Stimulated activated CD4-positive, alpha-beta T cell treated with anti-CD3 and anti-CD28 coated beads, TNF-alpha, amount 100 ng/mL, for 1 hour (primary cell): Measurements from ENCODE around the gene FEM1A.
"Not testable (repeated sequence)": the region's sequence is repeated elsewhere in the genome, so short reads cannot be mapped to it uniquely, and the experiment has no call there.

ENCODE experiments used
- DNase-seq, 3 donors: peaks; one replicate each; pipeline ENCODE4 v3.0.0-alpha.2; 2020; ENCODE audit warnings: low read depth in 3 of 3, low spot score in 1 of 3

Gene FEM1A, protein sequence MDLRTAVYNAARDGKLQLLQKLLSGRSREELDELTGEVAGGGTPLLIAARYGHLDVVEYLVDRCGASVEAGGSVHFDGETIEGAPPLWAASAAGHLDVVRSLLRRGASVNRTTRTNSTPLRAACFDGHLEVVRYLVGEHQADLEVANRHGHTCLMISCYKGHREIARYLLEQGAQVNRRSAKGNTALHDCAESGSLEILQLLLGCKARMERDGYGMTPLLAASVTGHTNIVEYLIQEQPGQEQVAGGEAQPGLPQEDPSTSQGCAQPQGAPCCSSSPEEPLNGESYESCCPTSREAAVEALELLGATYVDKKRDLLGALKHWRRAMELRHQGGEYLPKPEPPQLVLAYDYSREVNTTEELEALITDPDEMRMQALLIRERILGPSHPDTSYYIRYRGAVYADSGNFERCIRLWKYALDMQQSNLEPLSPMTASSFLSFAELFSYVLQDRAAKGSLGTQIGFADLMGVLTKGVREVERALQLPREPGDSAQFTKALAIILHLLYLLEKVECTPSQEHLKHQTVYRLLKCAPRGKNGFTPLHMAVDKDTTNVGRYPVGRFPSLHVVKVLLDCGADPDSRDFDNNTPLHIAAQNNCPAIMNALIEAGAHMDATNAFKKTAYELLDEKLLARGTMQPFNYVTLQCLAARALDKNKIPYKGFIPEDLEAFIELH

DNA sequence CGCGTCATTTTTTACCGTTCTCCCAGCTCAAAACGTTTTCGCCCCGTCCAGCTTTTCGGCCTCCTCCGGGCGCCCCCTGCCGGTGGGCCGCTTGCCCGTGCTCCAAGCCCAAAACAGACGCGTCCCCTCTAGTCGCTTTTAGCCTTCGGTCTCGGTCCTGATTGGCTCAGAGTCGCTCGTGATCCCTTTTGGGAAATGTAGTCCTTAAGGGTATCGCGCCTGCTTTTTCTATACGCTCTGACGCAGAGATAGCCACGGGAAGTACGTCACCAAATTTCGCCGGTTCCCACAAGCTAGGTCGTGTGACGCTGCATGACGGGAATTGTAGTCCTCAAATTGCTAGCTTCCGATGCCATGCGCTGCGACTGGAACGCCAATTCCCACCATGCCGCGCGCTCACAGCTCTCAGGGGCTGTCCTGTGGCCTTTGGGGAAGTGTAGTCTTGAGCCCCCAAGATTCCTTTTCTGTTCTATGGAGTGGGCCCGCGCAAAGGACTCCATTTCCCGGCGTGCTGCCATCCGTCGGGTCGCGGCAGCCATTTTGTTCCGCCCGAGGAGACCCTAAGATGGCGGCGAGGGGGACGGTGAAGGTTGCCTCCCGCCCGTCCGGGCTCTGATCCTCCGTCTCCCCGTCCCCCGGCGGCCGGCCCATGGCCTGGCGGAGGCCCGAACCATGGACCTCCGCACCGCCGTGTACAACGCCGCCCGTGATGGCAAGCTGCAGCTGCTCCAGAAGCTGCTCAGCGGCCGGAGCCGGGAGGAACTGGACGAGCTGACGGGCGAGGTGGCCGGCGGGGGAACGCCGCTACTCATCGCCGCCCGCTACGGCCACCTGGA is at the start of gene FEM1A:
Gene FEM1A, plus strand, starts transcription at position 552 of the 836 bp plus-strand sequence. Its CDS starts 121 bp downstream, at position 673.
- DNase-seq: peak; percentile 96 to 97 (median 97)

DNA sequence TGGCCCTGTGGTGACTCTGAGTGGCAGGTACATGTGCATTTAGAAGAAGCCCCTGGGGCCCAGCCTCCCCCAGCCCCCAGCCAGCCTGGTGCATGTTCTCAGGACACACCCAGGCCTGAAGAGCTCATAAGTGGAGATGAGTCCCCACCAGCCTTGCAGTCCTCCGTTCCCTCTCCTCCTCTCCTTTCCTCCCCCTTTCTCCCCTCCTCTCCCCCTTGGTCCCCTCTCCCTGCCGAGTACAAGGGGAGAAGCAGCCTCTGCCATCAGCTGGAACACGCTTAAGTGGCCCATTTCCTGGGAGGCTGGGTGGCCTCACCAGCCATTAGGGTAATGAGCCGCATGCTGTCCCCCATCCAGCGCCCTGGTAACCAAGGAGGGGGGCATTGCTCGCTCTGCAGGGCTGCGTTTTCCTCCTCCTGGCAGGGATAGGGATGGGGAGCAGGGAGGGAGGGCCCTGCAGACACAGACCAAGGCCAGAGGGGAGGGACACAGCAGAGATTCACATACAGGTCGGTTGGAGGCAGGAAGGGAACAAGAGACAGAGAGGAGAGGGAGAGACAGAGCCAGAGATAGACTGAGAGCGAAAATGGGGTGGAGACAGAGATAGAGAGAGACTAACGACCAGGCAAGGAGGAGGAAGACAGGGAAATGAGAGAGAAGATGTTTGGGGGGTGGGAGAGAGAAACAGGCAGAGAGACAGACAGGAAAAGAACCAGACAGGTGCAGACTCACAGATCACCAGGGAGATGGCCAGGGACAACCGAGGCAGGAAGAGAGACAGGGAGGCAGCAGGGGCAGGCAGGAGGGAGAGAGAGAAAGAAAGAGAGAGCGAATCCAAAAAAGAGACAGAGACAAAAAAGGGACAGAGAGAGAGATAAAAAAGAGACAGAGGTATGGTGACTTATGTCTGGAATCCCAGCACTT is 48.5 kb upstream of the FEM1A start:
- no peak for DNase-seq

- no peak for DNase-seq
These were observed 46.9 kb upstream of the FEM1A start for GRCh38 chr19:4744451-4745174.

DNA sequence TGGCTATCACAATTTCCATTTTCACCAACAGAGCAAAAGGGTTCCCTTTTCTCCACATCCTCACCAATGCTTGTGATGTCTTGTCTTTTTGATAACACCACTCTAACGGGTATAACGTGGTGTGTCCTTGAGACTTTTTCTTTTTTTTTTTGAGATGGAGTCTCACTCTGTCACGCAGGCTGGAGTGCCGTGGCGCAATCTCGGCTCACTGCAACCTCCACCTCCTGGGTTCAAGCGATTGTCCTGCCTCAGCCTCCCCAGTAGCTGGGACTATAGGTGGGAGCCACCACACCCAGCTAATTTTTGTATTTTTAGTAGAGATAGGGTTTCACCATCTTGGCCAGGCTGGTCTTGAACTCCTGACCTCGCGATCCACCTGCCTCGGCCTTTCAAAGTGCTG is 46.4 kb upstream of the FEM1A start:
- DNase-seq: not testable (repeated sequence)

- DNase-seq: no peak
These were observed 45.5 kb upstream of the FEM1A start for GRCh38 chr19:4745986-4746385.

GRCh38 chr19:4748185-4748584 is 43.3 kb upstream of the FEM1A start:
- no peak for DNase-seq

DNA sequence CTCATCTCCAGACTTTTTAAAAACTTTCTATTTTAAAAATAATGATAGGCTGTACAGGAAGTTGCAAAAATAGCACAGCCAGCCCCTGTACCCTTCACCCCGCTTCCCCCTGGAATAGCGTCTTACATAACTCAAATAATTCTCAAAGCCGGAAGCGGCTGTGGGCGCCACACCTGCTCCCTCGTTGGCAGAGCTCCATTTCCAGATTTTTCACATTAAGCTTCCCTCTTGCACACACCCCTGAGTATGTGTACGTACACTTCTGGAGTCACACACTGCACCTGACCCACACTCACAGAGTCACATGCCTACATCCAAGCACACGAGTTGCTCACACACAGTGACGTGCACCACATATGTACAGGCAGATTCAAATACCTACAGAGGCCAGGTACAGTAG is 42.9 kb upstream of the FEM1A start:
- no peak for DNase-seq

DNA sequence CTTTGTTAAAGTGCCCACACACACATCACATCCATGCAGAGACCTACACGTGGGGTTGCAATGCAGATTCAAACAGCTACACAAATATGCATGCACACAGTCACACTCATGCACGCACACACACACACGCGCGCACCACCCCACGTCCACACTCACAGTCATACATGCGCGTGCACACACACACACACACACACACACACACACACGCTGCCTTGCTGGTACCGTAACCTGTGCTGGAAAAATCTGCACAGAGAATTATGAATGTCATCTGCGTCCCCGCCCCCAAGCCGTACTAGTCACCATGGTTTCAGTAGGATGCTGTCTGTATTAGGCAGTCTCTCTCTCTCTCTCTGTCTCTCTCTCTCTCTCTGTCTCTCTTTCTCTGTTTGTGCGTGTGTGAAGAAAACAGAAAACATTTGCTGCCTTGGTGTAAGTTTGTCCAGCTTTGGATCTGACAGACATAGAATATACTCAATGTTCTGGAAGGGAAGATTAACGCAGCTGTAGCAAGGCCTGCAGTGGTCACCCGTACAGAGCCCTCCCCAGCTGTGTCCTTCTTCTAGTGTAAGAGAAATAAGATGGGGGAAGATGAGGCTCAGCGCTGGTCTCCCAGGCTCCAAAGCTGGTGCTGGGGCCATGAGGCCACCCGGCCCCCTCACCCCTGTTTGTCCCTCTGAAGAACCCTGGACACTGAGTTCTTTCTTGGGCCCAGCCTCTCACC is 41.5 kb upstream of the FEM1A start:
- DNase-seq: no peak

- DNase-seq: no peak
These were observed 37.3 kb upstream of the FEM1A start for GRCh38 chr19:4754248-4754647.

- no peak for DNase-seq
These were observed 36.1 kb upstream of the FEM1A start for GRCh38 chr19:4755459-4755858.

DNA sequence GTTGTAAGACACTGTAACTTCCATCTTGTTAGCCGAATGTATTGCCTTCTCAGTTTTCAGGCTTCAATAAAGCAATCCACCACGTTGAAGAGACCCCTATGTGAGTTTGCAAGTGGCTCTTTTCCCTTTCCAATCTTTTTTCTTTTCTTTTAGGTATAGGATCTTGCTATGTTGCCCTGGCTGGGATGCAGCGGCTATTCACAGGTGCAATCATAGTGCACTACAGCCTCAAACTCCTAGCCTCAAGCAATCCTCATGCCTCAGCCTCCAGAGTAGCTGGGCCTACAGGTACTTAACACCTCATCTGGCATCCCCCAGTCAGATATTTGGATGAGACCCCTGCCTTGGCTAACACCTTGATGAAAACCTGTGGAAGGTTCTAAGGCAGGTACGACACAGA is 33.5 kb upstream of the FEM1A start:
- no peak for DNase-seq

DNA sequence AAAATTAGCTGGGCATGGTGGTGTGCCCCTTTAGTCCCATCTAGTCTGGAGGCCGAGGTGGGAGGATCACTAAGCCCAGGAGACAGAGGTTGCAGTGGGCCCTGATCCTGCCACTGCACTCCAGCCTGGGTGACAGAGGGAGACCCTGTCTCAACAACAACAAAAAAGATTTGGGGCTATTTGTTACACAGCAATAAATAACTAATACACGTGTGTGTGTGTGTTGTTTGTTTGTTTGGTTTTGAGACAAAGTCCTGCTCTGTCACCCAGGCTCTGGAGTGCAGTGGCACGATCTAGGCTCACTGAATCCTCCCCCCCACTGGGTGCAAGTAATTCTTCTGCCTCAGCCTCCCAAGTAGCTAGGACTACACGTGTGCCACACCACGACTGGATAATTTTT is 32.9 kb upstream of the FEM1A start:
- DNase-seq: no peak

DNA sequence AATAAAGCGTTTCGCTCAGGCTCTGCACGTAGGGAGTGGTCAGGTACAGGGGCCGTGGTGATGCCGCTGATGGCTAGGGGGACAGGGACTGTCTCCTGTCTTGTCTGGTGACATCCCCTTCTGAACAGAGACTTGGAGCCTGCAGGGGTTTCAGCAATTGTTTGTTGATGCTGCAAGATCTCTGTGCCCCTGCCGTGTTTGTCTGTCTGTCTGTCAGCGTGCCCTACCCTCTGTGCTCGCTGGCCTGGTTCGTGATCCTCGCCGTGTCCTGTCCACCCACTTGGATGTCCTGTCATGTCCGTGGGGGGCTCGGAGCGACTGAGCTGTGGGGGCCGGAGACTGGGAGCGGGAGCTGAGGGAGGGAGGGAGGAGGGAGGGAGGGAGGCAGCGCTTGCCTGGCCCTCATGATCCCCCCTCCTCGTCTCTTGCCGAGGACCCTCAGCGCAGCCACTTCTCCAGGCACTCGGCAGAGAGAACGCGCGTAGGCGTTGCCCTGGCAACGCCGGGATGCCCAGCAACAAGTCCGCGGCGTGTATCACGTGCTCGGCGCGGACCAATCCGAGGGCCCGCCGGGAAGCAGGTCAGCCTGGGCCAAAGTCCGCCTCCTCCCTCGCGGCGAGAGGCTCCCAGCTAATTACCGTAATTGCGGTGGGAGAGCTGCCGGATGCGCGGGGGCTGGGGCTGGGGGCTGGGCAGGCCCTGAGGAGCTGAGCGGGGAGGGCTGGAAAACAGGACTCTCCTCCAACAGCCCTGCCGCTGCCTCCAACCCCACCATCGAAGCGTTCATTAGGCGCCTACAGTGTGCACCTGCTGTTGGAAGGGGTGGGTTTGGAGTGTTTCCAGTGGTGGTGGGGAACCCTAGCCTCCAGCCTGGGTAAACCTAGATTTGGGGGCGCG is 31.9 kb upstream of the FEM1A start:
- peak in 2 of 3 donors; percentile 2 to 25 for DNase-seq

GRCh38 chr19:4760285-4760650 is 31.3 kb upstream of the FEM1A start:
- DNase-seq: no peak

DNA sequence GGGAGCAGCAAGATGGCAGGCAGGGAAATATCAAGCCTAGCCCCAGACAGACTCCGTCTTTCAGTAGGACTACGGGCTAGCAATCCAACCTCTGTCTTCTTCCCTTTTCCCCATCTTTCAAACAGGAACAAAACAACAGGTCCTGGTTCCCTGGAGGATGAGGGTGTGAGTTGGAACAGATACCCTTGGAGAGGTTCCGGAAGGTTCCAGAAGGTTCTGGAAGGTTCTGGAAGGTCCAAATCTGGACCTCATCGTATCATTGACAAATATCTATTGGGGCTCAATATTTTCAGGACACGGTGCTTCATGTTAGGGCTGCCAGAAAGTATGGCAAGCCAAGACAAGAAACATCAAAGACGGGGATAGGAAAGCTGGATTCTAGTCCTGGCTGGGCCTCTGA is 28.5 kb upstream of the FEM1A start:
- no peak for DNase-seq

- DNase-seq: no peak
These were observed 27.2 kb upstream of the FEM1A start for GRCh38 chr19:4764393-4764660.

DNA sequence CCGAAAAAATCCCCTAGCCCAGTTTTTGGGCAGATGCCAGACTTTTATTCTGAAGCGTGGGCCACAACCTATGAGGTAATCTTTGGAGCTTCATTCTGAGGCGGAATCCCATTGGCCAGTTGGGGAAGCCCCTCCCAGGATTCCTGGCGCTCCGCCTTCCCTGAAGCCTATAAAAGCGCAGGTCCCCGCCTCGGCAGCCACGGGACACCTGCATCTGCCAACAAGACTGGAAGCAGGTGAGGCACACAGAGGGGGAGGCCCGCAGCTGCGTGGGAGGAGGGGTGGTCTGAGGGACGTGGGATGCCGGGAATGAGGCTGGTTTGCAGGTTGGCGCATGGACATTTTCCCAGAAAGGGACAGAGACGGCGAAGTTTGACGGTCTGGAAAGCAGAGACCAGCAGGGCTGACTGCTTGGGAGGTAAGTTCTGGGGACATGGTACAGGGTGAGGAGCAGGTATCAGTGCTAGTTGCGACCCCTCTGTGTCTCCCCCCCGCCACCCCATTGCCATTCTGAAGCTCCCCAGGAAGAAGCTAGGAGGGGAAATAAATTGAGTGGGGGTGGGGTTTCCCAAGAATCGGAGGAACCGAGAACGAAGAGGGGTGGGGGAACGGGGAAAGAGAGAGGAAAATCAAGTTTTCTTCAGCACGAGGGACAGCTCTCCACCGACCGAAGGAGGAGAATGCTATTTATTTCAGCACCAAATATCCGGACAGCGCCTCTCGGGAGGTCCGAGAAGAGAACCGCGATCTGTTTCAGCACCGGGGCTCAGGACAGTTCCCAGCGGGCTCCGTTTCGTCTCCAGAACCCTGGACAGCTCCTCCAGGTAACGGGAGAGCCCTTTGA is 22.4 kb upstream of the FEM1A start:
- DNase-seq: peak; percentile 40 to 62 (median 45)

DNA sequence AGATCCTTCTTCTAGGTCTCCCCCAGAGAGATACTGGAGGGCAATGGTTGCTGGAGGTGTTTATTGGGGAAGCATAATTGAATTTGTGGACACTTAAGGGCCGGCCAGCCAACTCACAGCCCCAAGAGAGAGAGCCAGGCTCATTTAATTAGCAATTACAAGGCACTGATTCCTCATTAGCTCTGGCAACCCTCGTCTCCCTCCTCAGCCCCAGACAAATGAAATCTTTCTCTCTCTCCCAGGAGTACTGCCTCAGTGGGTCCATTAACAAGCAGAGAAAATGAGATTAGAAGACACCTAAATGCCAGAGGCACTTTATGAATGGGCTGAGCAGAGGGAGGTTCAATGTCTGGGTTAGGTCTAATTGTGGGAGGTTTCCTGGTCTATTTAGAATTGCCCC is 19.0 kb upstream of the FEM1A start:
- DNase-seq: no peak
